Stimulated activated CD4-positive, alpha-beta T cell treated with anti-CD3 and anti-CD28 coated beads, Interleukin-2, amount 100 ng/mL, for 48 hours (primary cell): ENCODE measurements around the gene MYRF.

Source experiments
- DNase-seq, 2 donors: peaks; one replicate each; pipeline ENCODE4 v3.0.0-alpha.2; 2020

MYRF gene

DNA sequence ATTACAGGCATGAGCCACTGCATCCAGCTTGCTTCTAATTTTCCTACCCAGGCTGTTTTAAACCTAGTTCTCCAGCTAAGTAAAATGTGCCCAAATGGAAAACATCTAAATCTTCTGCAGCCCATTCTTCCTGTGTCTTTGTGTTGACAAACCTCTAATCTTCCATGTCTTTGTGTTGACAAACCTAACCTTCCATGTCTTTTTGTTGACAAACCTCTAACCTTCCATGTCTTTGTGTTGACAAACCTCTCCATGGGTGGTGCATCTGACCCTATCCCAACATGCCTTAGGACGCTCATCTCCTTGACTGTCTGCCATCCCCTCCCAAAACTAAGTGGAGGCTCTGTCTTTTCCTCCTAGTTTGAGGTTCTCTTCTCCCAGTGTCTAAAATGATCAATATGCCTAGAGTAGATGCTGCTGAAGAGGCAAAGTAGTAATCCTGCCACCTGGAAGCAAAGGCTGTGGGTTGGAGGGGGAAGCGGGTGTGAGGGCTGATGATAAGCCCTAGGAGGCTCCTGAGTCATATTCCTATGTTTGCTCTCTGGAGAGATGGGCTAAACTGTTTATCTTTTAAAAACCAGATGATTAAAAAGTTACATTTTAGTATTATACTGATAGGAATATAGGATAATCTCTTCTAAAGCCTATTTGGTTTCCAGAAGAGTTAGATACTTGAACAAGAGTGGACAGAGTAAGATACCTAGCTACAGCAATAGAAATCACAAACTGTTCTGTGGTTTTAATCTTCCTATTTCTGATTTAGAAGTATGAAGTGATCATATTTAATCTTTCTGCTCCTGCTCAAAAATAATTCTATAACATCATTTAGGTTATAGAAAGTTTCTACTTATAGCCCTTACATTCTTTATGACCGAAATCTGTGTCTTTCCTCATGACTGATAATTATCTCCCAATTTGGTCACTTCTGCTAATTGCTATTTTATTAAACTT lies 48.2 kb downstream of the MYRF start:
- no peak for DNase-seq

GRCh38 chr11:61802605-61803004 lies 50.2 kb downstream of the MYRF start:
- DNase-seq = no peak

GRCh38 chr11:61803889-61804647 lies 51.6 kb downstream of the MYRF start:
- DNase-seq = no peak

DNA sequence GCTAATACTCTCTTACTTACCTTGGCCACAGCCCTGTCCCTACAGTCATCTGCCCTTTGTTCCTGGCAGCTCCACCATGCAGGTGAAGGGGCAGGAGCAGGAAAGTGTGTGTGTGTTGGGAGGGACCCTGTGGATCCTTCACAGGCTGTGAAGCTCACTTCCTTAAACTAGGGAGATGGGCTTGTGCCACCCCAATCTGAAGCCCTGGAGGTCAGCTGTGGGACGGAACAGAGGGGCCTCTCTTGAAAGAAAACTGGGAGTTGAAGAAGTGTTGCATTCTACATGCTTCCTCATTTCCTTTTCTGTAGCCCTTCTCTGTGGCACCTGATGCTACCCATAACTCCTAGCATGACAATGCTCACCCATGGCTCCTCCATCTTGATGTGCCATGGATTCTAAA lies 52.7 kb downstream of the MYRF start:
- DNase-seq = no peak

- DNase-seq = no peak
Observed at GRCh38 chr11:61806785-61807184, 54.3 kb downstream of the MYRF start.

GRCh38 chr11:61810671-61811175 lies 58.3 kb downstream of the MYRF start:
- no peak for DNase-seq

DNA sequence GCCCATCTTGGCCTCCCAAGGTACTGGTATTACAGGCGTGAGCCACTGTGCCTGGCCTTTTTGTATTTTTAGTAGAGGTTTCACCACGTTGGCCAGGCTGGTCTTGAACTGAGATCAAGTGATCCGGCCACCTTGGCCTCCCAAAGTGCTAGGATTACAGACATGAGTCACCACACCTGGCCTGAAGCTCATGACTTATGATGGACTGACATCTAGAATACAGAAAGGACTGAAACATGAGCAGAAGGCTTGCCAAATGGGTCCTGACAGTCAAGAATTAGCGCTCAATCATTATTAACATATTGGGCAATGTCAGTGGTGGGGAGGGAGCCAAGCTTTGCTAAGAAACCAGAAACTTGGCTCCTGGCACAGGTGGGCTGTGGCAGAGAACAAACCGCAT lies 59.4 kb downstream of the MYRF start:
- no peak for DNase-seq

GRCh38 chr11:61812736-61813411 lies 60.4 kb downstream of the MYRF start:
- DNase-seq = no peak

GRCh38 chr11:61814247-61814957 lies 62.0 kb downstream of the MYRF start:
- no peak for DNase-seq

GRCh38 chr11:61814958-61815789 lies 62.7 kb downstream of the MYRF start:
- peak in 1 of 2 donors; percentile 48 for DNase-seq

GRCh38 chr11:61815790-61816735 lies 63.6 kb downstream of the MYRF start:
- DNase-seq = peak in 1 of 2 donors; percentile 53

DNA sequence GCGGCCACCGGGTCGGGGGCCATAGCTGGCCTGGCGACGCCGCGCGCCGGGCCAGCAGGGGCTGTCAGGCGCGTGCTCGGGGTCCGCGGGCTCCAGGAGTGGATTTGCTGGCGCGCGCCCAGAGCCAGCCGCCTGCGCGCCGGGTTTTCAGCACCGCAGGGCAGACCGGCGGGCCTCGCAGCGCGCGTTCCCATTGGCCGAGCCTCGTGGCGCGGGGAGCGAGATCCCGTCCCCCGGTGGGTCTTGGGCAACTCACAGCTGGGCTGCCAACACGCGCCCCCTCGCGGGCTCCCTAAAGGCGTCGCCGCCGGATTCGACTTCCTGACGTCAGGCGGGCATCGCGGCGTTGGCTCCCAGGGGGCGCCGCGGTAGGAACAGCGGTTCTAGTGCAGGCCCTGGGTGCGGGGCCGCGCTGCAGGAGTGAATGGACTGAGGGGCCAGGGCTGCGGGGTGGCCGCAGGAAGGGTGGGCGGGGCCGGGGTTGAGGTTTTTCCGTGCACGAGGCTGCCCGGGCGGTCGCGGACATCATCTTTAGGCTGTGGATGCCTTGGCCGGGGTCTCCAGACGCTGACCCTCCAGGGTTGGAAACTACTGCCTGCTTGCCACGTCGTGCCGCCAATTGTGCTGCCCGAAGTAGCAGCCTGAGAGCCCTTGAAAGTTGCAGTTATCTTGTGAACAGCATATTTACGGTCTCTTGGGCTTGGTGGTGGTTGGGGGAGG lies 64.5 kb downstream of the MYRF start, which contains the start of gene FADS1:
FADS1 (minus strand) TSS at position 268 of the 720 bp plus-strand sequence; CDS start at position 194, 74 bp downstream.
- peak; percentile 67 to 75 for DNase-seq

- DNase-seq = no peak
Observed at GRCh38 chr11:61817471-61818202, 65.2 kb downstream of the MYRF start.

DNA sequence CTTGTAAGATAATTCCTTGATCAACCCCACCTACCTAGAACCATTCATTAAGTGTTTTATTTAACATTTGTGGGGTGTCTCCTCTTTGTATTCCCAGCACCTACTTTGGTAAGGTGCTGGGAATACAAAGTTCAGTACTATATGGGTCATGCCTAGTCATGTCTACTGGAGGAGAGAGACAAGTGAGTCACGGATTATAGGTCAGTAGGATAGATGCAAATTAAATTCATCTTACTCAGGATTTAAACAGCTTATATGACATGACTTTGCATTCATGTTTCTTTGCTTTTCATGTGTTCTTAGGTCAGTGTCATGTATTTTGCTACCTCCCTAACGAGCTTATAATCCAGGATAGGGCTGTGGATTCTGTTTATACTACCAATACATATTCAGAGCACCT lies 67.7 kb downstream of the MYRF start:
- DNase-seq = no peak

DNA sequence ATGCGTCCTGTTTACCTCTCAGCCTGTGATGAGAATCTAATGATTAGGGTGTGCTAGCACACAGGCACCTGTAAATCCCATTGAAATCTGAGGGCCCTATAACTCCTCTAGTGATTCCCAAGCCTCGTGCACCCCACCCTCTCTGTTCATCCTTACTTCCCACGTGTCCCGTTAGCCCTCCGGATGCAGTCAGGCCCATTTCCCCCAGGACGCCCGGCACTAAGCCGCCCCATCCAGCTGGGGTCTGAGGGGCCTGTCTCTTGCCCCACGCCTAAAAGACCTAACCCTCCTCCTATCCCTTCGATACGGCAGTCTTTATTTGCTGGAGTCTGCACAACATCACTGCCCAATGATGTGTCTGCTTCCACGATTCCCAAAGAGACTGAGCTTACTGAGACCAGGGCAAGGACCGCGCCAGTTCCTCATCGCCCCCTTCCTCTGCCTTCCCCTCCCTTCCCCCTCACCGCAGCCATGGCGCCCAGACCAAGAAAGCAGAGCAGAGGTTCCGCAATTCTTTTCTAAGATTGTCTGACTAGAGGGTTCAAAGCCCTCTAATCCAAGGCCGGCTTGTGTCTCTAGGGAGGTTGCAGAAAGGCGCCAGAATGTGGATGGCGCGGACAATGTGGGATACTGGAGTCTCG lies 74.6 kb downstream of the MYRF start:
- DNase-seq = no peak

- peak; percentile 53 to 69 for DNase-seq
Observed at GRCh38 chr11:61827571-61828378, 75.3 kb downstream of the MYRF start, which contains the start of gene FADS2. FADS2 (plus strand) TSS chr11:61828300; CDS start chr11:61828391, 91 bp downstream.

DNA sequence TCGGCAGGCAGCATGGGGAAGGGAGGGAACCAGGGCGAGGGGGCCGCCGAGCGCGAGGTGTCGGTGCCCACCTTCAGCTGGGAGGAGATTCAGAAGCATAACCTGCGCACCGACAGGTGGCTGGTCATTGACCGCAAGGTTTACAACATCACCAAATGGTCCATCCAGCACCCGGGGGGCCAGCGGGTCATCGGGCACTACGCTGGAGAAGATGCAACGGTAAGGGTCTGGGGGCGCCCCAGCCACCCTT lies 75.9 kb downstream of the MYRF start:
- no peak for DNase-seq
